ENCODE measurements around the gene AGPAT2. TPM values are rescaled to one million over a fixed set of nuclear protein-coding genes. Genes with fewer than 3 reads are reported as not detected.

The AGPAT2 gene
- total RNA-seq, 2 experiments from 2014 or later = 16.9 to 20.5 TPM

DNA sequence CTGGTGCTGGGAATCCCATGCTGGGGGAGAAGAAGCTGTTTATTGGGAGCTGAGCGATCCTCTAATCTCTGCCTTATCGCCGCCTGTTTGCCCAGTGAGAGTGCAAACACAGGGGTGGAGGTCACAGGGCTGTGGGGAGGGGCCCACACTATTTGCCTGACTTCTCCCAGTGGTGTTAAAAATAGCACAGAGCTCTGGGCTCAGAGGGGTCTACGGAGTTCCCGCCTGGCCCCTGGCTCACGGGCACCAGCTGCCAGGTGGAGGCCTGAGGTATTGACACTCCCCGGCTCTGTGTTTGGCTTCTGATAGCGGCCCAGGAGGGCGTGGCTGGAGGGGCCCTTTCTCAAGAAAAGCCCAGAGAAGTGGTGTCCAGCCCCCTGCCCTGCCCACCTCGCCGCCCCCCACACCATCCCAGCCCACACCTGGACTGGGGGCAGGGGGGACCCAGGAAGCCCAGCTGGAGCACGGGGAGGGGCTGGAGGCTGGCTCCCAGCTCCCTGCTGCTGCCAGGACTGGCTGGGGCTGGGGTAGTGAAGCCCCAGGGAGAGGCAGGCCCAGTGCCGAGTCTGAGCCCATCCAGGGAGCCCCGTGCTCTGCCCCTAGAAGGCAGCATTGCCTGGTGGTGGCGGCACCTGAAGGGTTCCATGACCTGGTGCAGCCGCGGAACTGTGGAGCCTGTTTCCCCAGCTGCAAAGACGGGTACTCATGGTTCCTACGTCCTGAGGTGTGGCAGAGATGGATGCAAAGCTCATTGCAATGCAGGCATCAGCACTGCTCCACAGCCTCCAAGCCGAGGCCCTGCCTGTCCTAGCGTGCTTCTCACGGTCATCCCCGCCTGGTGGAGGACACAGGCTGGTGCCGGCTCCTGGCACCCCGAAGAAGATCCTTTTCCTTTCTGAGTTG is 60.3 kb downstream of the AGPAT2 start:
- Mint-ChIP-seq H3K27ac (no peak overlapping the region), H3K4me1 (no peaks in the 10 kb centered on the region), H3K36me3 (no peaks in the 10 kb centered on the region), H3K9me3 (ENCODE audit: low read depth) (no peaks in the 10 kb centered on the region), H3K4me3 (no peak overlapping the region), H3K27me3 (peaks cover 8% of the 10 kb centered on the region)
- DNase-seq (no peak), ATAC-seq (no peak)
- CTCF ChIA-PET = interaction anchor here (9.6 kb wide), 1 partner anchor 140 kb away, joined by 125 read pairs; no protein-coding TSS in a partner anchor

DNA sequence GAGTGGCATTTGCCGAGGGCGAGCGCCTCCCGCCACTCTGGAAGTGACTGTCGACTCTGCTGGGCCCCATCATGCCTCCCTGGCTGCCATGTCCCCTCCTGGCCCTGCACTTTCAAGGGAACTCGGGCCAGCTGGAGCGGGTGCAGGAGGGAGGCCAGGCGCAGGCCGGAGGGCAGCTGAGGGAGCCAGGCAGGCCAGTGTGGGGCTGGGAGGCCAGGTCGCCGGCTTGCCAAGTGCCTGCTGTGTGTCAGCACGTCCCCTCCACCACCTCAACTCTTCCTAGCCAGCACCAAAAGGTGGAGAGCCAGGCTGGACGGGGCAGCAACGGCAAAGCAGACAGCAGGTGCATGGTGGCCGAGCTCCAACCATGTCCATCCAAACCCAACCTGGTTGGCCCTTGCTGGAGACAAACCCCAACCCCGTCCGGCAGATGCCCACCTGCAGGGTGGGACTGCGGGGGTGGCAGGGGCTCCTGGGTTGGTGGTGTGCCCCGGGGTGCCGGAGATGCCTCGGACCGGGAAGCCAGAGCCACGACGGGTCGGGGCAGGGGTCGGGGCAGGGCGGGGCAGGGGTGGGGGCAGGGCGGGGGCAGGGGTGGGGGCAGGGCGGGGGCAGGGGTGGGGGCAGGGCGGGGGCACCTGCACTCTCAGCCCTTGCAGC is 61.1 kb downstream of the AGPAT2 start:
- peaks cover 8% of the 10 kb centered on the region for H3K27me3 Mint-ChIP-seq
- H3K36me3 Mint-ChIP-seq = no peaks in the 10 kb centered on the region
- no peaks in the 10 kb centered on the region for H3K4me1 Mint-ChIP-seq
- no peak overlapping the region for H3K4me3 Mint-ChIP-seq
- no peak overlapping the region for H3K27ac Mint-ChIP-seq
- CTCF ChIA-PET = interaction anchor here (1.0 to 9.6 kb wide), 3 partner anchors 46 to 139 kb away, joined by 3 to 125 read pairs (median 3); no protein-coding TSS in a partner anchor
- DNase-seq (no peak), ATAC-seq (no peak)
- H3K9me3 Mint-ChIP-seq (ENCODE audit: low read depth) = no peaks in the 10 kb centered on the region

DNA sequence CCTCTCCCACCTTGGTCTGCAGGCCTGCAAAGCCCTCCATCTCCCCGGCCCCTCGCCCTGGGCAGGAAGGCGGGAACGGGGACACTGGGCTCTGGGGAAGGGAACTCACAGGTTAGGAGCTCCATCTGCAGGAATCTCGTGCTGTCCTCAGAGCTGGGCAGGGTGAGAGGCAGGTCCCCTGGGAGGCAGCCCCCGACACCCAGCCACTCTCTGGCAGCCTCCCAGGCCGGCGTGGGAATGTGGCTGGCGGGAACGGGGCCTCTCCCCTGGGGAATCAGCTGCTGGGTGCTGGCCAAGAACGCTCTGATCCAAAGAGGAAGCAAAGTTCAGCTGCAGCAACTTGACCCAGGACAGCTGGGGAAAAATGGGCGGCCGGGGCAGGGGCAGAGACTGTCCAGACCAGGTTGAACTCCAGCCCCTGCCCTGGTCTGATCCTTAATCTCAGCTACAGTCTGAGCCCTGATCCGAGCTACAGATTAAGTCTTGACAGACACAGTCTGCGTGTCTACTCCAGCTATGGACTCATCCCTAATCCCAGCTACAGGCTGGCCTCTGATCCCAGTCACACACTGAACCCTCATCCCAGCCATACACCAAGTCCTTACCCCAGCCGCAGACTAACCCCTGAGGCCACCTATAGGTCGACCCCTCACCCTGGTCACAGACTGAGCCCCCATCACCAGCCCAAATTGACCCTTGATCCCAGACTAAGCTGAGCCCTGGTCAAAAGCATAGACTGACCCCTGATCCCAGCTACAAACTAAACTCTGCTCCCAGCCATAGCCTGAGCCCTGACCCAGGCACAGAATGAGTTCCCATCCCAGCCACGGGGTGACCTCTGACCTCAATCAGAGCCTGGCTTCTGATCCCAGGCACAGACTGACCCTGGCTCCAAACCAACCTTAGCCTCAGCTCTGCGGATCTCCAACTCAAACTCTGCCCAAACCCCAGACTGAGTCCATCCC is 61.9 kb downstream of the AGPAT2 start:
- Mint-ChIP-seq H3K27ac (no peak overlapping the region), H3K9me3 (ENCODE audit: low read depth) (no peaks in the 10 kb centered on the region), H3K27me3 (peaks cover 8% of the 10 kb centered on the region), H3K4me1 (no peaks in the 10 kb centered on the region), H3K36me3 (no peaks in the 10 kb centered on the region), H3K4me3 (no peak overlapping the region)
- no peak for DNase-seq
- CTCF ChIA-PET = interaction anchor here (0.9 to 9.6 kb wide), 5 partner anchors 19 to 222 kb away, joined by 3 to 125 read pairs (median 3); no protein-coding TSS in a partner anchor
- no peak for ATAC-seq

DNA sequence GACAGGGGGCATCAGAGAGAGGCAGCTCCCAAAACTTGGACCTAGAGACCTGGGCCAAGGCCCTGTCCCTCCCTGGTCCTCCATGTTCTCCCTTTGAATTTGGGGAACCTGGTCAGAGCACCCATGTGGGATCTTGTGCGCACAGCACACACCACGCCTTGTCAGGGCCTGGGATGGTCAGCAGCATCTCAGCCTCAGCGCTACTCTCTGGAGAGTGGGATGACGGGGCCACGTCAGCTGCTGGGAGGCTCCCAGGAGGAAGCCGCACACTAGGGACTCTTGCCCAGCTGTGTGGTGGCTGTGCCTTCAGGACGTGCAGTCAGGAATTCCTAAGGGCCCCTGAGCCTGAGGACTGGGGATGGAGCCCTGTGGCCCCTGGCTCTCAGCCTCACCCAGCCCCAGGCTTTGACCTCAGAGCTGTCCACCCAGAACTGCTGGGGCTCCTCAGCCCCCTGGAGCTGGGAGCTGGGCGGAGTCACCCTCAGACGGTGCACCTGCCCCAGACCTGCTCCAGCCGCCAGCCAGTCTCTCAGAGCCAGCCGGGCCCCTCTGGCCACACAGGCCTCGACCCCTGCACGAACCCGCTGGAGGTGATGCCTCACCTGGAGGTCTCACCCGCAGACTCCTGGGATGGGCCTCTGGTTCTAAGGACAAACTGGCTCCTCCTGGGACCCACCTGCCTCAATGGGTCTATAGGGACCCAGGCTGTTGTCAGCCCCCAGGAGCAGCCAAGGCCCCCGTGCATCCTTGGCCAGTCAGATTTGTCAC is 62.9 kb downstream of the AGPAT2 start:
- Mint-ChIP-seq H3K4me3 (no peak overlapping the region), H3K27me3 (peaks cover 8% of the 10 kb centered on the region), H3K9me3 (ENCODE audit: low read depth) (no peaks in the 10 kb centered on the region), H3K27ac (no peak overlapping the region), H3K36me3 (no peaks in the 10 kb centered on the region), H3K4me1 (peaks cover 3% of the 10 kb centered on the region)
- no peak for DNase-seq
- CTCF ChIA-PET = interaction anchor here (1.1 to 9.6 kb wide), 2 partner anchors 137 to 221 kb away, joined by 3 to 125 read pairs; no protein-coding TSS in a partner anchor
- no peak for ATAC-seq

DNA sequence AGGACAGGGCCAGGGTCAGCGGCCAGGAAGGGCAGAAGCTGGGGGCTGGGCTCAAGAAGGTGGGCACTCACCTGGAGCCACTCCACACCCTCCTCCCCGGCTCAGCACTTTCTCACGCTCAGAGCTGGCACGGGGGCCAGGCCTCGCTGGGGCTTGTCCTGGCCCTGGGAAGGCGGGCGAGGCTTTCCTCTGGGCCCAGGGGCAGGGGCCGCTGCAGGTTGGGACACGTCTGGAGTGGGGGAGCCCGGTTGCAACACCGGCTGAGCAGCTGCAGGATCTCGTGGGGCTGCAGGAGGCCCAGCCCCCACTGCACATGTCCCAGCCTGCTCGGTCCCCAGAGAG is 63.4 kb downstream of the AGPAT2 start:
- Mint-ChIP-seq H3K27ac (no peak overlapping the region), H3K4me3 (no peak overlapping the region), H3K27me3 (peaks cover 8% of the 10 kb centered on the region), H3K36me3 (no peaks in the 10 kb centered on the region), H3K9me3 (ENCODE audit: low read depth) (no peaks in the 10 kb centered on the region), H3K4me1 (peaks cover 6% of the 10 kb centered on the region)
- no peak for DNase-seq
- CTCF ChIA-PET = interaction anchor here (9.6 kb wide), 1 partner anchor 137 kb away, joined by 125 read pairs; no protein-coding TSS in a partner anchor
- no peak for ATAC-seq

Small RNA genes lying within 50 kb of the gene (microRNA-seq; reads per million reads assigned to microRNA genes)
- gene MIR126 = 31.5 reads per million, percentile 51 among the genes with 10 or more reads in this experiment

Other genes starting within 250 kb of the AGPAT2 start
- gene INPP5E, start 247.6 kb downstream of the AGPAT2 start, total RNA-seq = 10 to 100 TPM; 20.0 to 21.4 TPM
- gene SEC16A, start 204.4 kb downstream of the AGPAT2 start, total RNA-seq = 10 to 100 TPM; 88.0 to 96.7 TPM
- 10 to 100 TPM; 67.3 to 73.5 TPM for gene NOTCH1, start 141.4 kb downstream of the AGPAT2 start, total RNA-seq
- 1 to 10 TPM in 1 of 2 experiments, under 1 TPM in 1; 0.29 to 1.1 TPM for gene EGFL7, start 24.5 kb downstream of the AGPAT2 start, total RNA-seq
- not detected for gene DIPK1B, start 25.1 kb upstream of the AGPAT2 start, total RNA-seq
- under 1 TPM in 1 of 2 experiments, not detected in 1; 0.68 TPM for gene LCN10, start 55.5 kb upstream of the AGPAT2 start, total RNA-seq
- not detected for gene LCN6, start 61.1 kb upstream of the AGPAT2 start, total RNA-seq
- not detected for gene LCN8, start 70.8 kb upstream of the AGPAT2 start, total RNA-seq
- gene LCN15, start 77.1 kb upstream of the AGPAT2 start, total RNA-seq = not detected
- gene TMEM141, start 103.9 kb upstream of the AGPAT2 start, total RNA-seq = 10 to 100 TPM; 31.7 to 32.8 TPM
- under 1 TPM; 0.26 to 0.91 TPM for gene CCDC183, start 108.9 kb upstream of the AGPAT2 start, total RNA-seq
- gene RABL6, start 120.5 kb upstream of the AGPAT2 start, total RNA-seq = 100 to 1,000 TPM; 113 to 123 TPM
- 1 to 10 TPM; 3.9 to 4.4 TPM for gene AJM1, start 155.0 kb upstream of the AGPAT2 start, total RNA-seq
- gene PHPT1, start 162.0 kb upstream of the AGPAT2 start, total RNA-seq = 100 to 1,000 TPM in 1 of 2 experiments, 10 to 100 TPM in 1; 96.8 to 116 TPM
- 10 to 100 TPM; 13.4 to 15.5 TPM for gene MAMDC4, start 164.9 kb upstream of the AGPAT2 start, total RNA-seq
- gene EDF1, start 178.9 kb upstream of the AGPAT2 start, total RNA-seq = 100 to 1,000 TPM; 283 to 360 TPM
- gene TRAF2, start 199.1 kb upstream of the AGPAT2 start, total RNA-seq = 10 to 100 TPM; 58.4 to 67.6 TPM